ENCODE data around the gene SDC1.

The SDC1 gene

DNA sequence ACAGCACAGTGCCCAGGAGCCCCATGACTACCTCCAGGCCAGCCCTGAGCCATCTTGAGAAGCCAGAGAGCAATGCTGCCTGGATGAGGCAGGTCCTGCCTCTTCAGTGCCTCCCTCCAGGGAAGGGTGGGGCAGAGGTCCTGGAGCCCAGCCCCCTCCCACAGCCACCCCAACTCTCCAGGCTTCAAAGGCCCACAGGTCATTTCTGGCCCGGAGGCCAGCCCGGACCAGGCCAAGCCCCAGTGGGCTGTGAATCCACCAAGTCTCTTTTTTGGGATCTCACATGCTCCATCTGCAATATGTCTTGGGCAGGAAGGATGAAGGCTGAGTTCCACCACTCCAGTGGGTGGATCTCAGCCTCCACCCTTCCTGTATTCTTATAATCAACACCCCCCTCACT, 36.7 kb downstream of the SDC1 start:
- POLR2A ChIA-PET = interaction anchor here (1.2 kb wide), 1 partner anchor 36 kb away, joined by 3 read pairs; no protein-coding TSS in a partner anchor
- CTCF ChIA-PET = no interaction called here
- no peak for DNase-seq (ENCODE audit: extremely low spot score)
- TF ChIP-seq ARNT (IDR thresholded peaks at IDR 0.05) (no peak), FOXA1 (IDR thresholded peaks at IDR 0.05) (no peak), BHLHE40 (IDR thresholded peaks at IDR 0.05; ENCODE audit: borderline replicate concordance) (no peak), LEF1 (IDR thresholded peaks at IDR 0.05; ENCODE audit: borderline replicate concordance) (no peak), L3MBTL2 (conservative IDR thresholded peaks at IDR 0.05) (no peak), ZNF384 (IDR thresholded peaks at IDR 0.05) (no peak), SUZ12 (IDR thresholded peaks at IDR 0.05) (no peak), TARDBP (IDR thresholded peaks at IDR 0.05) (no peak), HDGF (IDR thresholded peaks at IDR 0.05; ENCODE audit: borderline replicate concordance) (no peak)
- TF ChIP-seq, protein P1, sequence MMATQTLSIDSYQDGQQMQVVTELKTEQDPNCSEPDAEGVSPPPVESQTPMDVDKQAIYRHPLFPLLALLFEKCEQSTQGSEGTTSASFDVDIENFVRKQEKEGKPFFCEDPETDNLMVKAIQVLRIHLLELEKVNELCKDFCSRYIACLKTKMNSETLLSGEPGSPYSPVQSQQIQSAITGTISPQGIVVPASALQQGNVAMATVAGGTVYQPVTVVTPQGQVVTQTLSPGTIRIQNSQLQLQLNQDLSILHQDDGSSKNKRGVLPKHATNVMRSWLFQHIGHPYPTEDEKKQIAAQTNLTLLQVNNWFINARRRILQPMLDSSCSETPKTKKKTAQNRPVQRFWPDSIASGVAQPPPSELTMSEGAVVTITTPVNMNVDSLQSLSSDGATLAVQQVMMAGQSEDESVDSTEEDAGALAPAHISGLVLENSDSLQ (IDR thresholded peaks at IDR 0.05) = no peak

DNA sequence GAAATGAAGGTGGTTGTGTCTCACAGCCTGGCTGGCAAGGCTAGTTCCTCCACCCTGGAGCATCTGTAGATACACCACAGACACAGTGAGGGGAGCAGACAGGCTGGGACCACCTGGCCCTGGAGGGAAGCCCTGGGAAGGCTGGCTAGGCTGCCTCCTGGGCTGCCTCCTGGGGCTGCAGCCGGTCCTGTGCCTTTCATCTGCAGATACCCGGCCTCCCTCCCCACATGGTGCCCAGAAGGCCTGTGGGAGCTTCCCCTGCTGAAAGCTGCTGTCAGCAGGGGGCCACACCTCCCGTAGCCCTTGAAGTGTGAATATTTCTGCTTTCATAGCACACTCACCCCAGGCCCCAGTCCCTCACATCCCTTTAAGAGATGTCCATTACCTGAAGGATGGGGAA, 37.6 kb downstream of the SDC1 start:
- no peak for DNase-seq (ENCODE audit: extremely low spot score)
- TF ChIP-seq HDGF (IDR thresholded peaks at IDR 0.05; ENCODE audit: borderline replicate concordance) (no peak), L3MBTL2 (conservative IDR thresholded peaks at IDR 0.05) (no peak), BHLHE40 (IDR thresholded peaks at IDR 0.05; ENCODE audit: borderline replicate concordance) (no peak), CTBP1 (IDR thresholded peaks at IDR 0.05; ENCODE audit: borderline replicate concordance) (no peak), ARNT (IDR thresholded peaks at IDR 0.05) (no peak), FOXA1 (IDR thresholded peaks at IDR 0.05) (no peak), NFRKB (IDR thresholded peaks at IDR 0.05) (no peak), SP1 (IDR thresholded peaks at IDR 0.05) (no peak), ZNF384 (IDR thresholded peaks at IDR 0.05) (no peak), TARDBP (IDR thresholded peaks at IDR 0.05) (no peak), LEF1 (IDR thresholded peaks at IDR 0.05; ENCODE audit: borderline replicate concordance) (no peak), FOXK2 (IDR thresholded peaks at IDR 0.05) (no peak), SUZ12 (IDR thresholded peaks at IDR 0.05) (no peak), FOXM1 (IDR thresholded peaks at IDR 0.05; ENCODE audit: borderline replicate concordance) (no peak), ELF4 (IDR thresholded peaks at IDR 0.05) (no peak)
- TF ChIP-seq, protein P1 (IDR thresholded peaks at IDR 0.05) = no peak
- POLR2A ChIA-PET = no interaction called here
- CTCF ChIA-PET = no interaction called here

DNA sequence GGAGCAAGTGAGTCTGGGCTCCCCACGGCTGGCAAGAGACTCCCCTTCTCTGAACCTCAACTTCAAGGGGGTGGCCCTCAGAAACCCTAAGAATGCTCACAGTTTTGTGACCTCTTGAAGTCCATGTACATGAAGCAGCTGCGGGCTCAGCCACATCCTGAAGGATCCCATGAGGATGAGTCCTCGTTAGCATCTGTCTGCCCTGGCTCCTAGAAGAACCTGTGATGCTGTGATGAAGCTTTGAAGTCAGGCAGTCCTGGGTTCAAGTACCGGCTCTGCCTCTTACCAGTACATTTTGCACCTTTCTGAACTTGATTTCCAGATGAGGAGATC, 38.1 kb downstream of the SDC1 start:
- TF ChIP-seq CTBP1 (IDR thresholded peaks at IDR 0.05; ENCODE audit: borderline replicate concordance) (no peak), BHLHE40 (IDR thresholded peaks at IDR 0.05; ENCODE audit: borderline replicate concordance) (no peak), NFRKB (IDR thresholded peaks at IDR 0.05) (no peak), TARDBP (IDR thresholded peaks at IDR 0.05) (no peak), SP1 (IDR thresholded peaks at IDR 0.05) (no peak), FOXM1 (IDR thresholded peaks at IDR 0.05; ENCODE audit: borderline replicate concordance) (no peak), FOXA1 (IDR thresholded peaks at IDR 0.05) (no peak)
- TF ChIP-seq, protein P1 (IDR thresholded peaks at IDR 0.05) = no peak
- no peak for DNase-seq (ENCODE audit: extremely low spot score)
- CTCF ChIA-PET = no interaction called here
- POLR2A ChIA-PET = no interaction called here

DNA sequence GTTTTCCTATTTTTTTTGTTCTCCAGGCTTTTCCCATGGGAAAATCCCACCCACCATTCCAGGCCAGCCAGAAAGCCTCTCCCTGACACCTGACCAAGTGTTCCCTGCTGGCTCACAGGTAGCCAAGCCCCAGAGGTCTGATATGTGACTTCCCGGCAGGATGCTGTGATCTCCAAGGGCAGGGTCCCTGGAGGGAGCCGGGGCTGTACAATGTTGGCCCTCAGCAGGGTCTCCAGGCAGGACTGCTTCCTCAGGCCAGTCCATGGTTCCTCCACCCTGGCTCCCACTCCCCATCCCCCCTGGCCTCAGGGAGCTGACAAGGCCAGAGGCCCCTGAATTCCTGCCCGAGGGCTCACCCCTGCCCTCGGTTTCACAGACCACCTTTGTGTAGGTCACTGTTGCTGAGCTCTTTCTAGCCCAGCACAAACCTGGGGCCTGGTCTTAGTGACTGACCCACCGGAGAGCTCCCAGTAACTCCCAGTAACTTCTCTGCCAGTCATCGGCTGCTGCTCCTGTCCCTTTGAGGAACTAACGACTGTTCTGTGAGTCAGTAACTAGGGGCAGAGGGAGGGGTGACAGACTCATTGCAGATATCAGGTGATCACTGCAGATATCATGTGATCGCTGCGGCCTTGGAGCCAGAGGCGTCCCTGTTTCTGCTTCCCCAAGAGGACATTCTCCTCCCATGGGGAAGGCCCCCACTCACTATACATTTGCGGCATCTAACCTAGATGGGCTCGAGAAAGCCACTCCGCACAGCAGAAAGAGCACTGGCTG, 38.7 kb downstream of the SDC1 start:
- POLR2A ChIA-PET = no interaction called here
- CTCF ChIA-PET = no interaction called here

DNA sequence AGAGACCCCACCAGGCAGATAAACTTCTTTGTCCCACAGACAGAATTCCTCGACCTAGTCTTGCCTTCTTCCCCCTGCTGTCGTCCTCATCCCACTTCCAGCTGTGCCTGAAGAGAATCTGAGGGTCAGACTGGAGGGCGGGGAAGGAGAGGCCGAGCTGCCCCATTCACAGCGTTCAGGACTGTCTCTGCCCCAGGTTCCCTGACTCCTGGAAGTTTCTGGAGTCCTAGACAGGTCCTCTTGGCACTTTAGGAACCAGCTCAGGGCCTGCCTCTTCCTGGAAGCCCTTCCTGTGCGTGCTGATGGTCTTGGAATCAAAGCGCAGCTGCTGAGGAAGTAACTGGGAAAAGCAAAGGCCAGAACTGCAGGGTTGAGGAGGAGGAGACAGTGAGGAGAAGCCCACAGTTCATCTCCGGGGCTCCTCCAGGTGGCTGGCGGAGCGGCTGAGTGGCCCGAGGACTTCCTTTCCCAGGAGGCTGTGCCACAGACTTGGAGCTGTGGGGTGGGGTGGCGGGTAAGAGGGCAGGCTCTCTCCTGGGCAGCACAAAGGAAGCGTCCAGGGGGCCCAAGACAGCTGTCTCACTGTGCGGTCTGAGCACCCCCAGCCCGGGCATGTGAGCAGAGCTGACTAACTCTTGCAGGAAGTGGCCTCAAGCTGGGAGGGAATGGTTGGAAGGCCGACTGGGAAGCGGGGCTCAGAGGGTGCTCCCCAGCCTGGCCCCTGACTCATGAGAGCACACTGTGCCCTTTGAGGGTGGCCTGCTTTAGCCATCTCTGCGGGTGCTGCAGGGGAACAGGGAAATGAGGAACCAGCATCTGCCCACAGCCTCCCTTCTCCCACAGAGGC, 39.5 kb downstream of the SDC1 start:
- CTCF ChIA-PET = interaction anchor here (0.7 kb wide), 3 partner anchors 40 to 68 kb away, joined by 3 read pairs; no protein-coding TSS in a partner anchor
- DNase-seq (ENCODE audit: extremely low spot score) = no peak
- POLR2A ChIA-PET = no interaction called here
- TF ChIP-seq HDGF (IDR thresholded peaks at IDR 0.05; ENCODE audit: borderline replicate concordance) = no peak
- no peak for TF ChIP-seq SP1 (IDR thresholded peaks at IDR 0.05)
- no peak for TF ChIP-seq NFRKB (IDR thresholded peaks at IDR 0.05)
- no peak for TF ChIP-seq TARDBP (IDR thresholded peaks at IDR 0.05)
- TF ChIP-seq, protein P1 (IDR thresholded peaks at IDR 0.05) = no peak
- TF ChIP-seq L3MBTL2 (conservative IDR thresholded peaks at IDR 0.05) = no peak

More for the DNA sequence above, 38.7 kb downstream of the SDC1 start:
- no peak for DNase-seq (ENCODE audit: extremely low spot score)
- TF ChIP-seq, protein P1 (IDR thresholded peaks at IDR 0.05) = no peak

Data from HEK293T (cell line).